SU-DHL-6 (cell line): Measurements from ENCODE around the gene KLHL29.

Experiments used
- H2AFZ ChIP-seq: fragments of 200-600 bp; sonication (generic); 2 replicates; pipeline ENCODE4 v1.6.1; 2014; ENCODE audit warnings: low read depth, mild to moderate bottlenecking, moderate library complexity, mixed read lengths, antibody characterized with exemption, low read length; ENCODE audit not compliant: severe bottlenecking
- H3F3A ChIP-seq: fragments of 200-600 bp; shearing (Covaris generic); 2 replicates; pipeline ENCODE4 v1.6.0; 2016; ENCODE audit warnings: antibody characterized with exemption, mild to moderate bottlenecking; ENCODE audit not compliant: insufficient read depth
- H3K27ac ChIP-seq: fragments of 200-600 bp; sonication (generic); 2 replicates; pipeline ENCODE4 v1.5.1; 2016; ENCODE audit warnings: low read depth, mild to moderate bottlenecking, low read length, moderate library complexity, mixed read lengths
- H3K27me3 ChIP-seq: fragments of 200-600 bp; sonication (generic), shearing (Covaris generic); 2 replicates; pipeline ENCODE4 v1.6.0; 2014; ENCODE audit warnings: mild to moderate bottlenecking, low read length
- H3K36me3 ChIP-seq: fragments of 200-600 bp; sonication (generic); 2 replicates; pipeline ENCODE4 v1.6.1; 2014; ENCODE audit warnings: mild to moderate bottlenecking, low read length, mixed read lengths
- H3K4me2 ChIP-seq: fragments of 300-600, 200-600 bp; shearing (Covaris generic), sonication (generic); 2 replicates; pipeline ENCODE4 v1.6.0; 2014; ENCODE audit warnings: low read length, low read depth, mild to moderate bottlenecking; ENCODE audit not compliant: poor library complexity, severe bottlenecking
- H3K4me3 ChIP-seq: fragments of 200-600 bp; sonication (generic); 2 replicates; pipeline ENCODE4 v1.5.1; 2014; ENCODE audit warnings: antibody characterized with exemption, low read length, mild to moderate bottlenecking, mixed read lengths; ENCODE audit not compliant: insufficient read depth, poor library complexity, severe bottlenecking
- H3K79me2 ChIP-seq: fragments of 200-600 bp; sonication (generic); 2 replicates; pipeline ENCODE4 v1.6.1; 2014; ENCODE audit warnings: mild to moderate bottlenecking, low read length, moderate library complexity; ENCODE audit not compliant: insufficient read depth
- H3K9ac ChIP-seq: fragments of 200-600 bp; sonication (generic); 2 replicates; pipeline ENCODE4 v1.7.0; 2014; ENCODE audit warnings: mild to moderate bottlenecking, low read length
- H3K9me2 ChIP-seq: fragments of 200-600 bp; sonication (generic); replicated peaks from 2 replicates; pipeline ENCODE4 v1.6.1; 2014; ENCODE audit warnings: low read length; ENCODE audit not compliant: insufficient read depth
- H3K9me3 ChIP-seq: fragments of 200-600 bp; sonication (generic); 2 replicates; pipeline ENCODE4 v1.6.1; 2014; ENCODE audit warnings: low read length, mixed read lengths; ENCODE audit not compliant: insufficient read depth
- H4K20me1 ChIP-seq: fragments of 200-600 bp; sonication (generic); 2 replicates; pipeline ENCODE4 v1.6.1; 2014; ENCODE audit warnings: low read depth, mild to moderate bottlenecking, antibody characterized with exemption, low read length, moderate library complexity, mixed read lengths
- CTCF ChIP-seq: fragments of 200-600 bp; sonication (generic); IDR thresholded peaks from one replicate; pipeline ENCODE4 v1.5.1; 2017; ENCODE audit warnings: antibody characterized with exemption, mild to moderate bottlenecking, low read length, moderate library complexity; ENCODE audit not compliant: insufficient read depth, poor library complexity, severe bottlenecking
- EZH2phosphoT487 ChIP-seq: fragments of 200-600 bp; sonication (generic), shearing (Covaris generic); conservative IDR thresholded peaks from 2 replicates; pipeline ENCODE4 v1.6.1; 2018; ENCODE audit warnings: mild to moderate bottlenecking, antibody characterized with exemption, low read length, moderate library complexity, mixed read lengths

Gene KLHL29

GRCh38 chr2:23695890-23696751 is 311.1 kb downstream of the KLHL29 start:
- no peak overlapping the region for H3K27ac ChIP-seq
- H2AFZ ChIP-seq, result no peak overlapping the region
- no peak overlapping the region for H3K4me2 ChIP-seq
- H3F3A ChIP-seq, result no peaks in the 10 kb centered on the region
- H3K27me3 ChIP-seq, result no peaks in the 10 kb centered on the region
- H3K36me3 ChIP-seq, result no peaks in the 10 kb centered on the region
- no peak for TF ChIP-seq CTCF
- TF ChIP-seq EZH2phosphoT487, result no peak
- H3K4me3 ChIP-seq, result no peak overlapping the region
- H4K20me1 ChIP-seq, result no peaks in the 10 kb centered on the region
- no peaks in the 10 kb centered on the region for H3K79me2 ChIP-seq
- H3K9ac ChIP-seq, result no peak overlapping the region
- no peaks in the 10 kb centered on the region for H3K9me3 ChIP-seq
- H3K9me2 ChIP-seq, result no peaks in the 10 kb centered on the region

DNA sequence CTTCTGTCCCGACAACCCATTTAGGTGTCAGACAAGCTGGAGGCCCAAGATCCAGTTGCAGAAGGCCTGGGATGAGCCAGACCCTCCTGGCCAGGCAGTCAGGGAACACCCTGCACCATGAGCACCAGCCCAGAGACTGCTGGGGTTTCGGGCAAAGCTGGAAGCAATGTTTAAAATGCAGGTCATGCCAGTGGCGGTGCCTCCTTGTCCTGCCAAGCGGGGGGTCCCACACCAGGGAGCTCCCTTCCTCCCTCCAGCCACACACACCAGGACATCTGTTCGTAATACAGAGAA is 311.7 kb downstream of the KLHL29 start:
- Histone ChIP-seq H3K4me3 (no peak overlapping the region), H3K9me3 (no peaks in the 10 kb centered on the region), H3K36me3 (no peaks in the 10 kb centered on the region), H3K27ac (no peak overlapping the region), H2AFZ (no peak overlapping the region), H3K9ac (no peak overlapping the region), H4K20me1 (no peaks in the 10 kb centered on the region), H3K79me2 (no peaks in the 10 kb centered on the region), H3F3A (no peaks in the 10 kb centered on the region), H3K4me2 (no peak overlapping the region), H3K27me3 (no peaks in the 10 kb centered on the region), H3K9me2 (no peaks in the 10 kb centered on the region)
- TF ChIP-seq CTCF, result no peak
- no peak for TF ChIP-seq EZH2phosphoT487

DNA sequence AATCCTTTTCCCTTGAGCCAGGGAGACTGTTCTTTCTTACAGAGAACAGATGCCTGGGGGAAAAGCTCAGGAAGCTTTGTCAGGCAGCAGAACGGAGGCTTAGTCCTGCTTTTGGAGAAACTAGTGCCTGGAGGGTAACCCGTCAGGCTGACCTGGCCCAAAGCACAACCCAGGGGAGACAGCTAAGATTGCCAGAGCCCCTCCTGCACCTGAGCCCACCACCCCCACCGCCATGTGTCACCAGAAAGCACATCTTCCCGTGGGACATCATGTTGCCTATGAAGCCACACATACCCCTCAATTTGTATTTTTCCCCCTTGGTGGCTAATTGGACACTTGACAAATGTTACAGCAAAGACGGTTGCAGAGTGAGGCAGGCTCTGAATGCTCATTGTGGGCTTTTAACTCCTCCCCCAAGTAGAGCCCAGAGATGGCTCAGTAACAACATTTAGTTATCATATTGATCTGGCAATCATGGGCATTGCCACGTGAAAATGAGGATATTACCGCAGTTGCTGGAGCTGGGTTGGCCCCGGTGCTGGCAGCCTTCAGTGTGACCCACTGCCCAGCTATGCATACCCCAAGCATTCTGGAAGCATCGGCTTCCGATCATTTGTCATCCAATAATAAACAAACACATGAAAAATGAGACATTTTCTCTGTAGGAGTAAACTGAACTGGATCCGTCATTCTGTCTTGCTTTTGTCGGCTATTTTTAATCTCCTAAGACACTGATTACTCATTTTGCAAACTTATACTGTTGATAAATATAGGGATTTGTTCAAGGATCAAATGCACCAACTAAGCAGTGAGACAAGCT is 312.5 kb downstream of the KLHL29 start:
- Histone ChIP-seq H3K9me2 (no peaks in the 10 kb centered on the region), H3K27me3 (no peaks in the 10 kb centered on the region), H3F3A (no peaks in the 10 kb centered on the region), H3K9me3 (no peaks in the 10 kb centered on the region), H2AFZ (no peak overlapping the region), H3K9ac (no peak overlapping the region), H3K36me3 (no peaks in the 10 kb centered on the region), H4K20me1 (no peaks in the 10 kb centered on the region), H3K27ac (no peak overlapping the region), H3K79me2 (no peaks in the 10 kb centered on the region), H3K4me2 (no peak overlapping the region), H3K4me3 (no peak overlapping the region)
- TF ChIP-seq CTCF (no peak), EZH2phosphoT487 (no peak)
